Measurements from ENCODE around the gene GABARAP. TPM values are rescaled to one million over a fixed set of nuclear protein-coding genes. Genes with fewer than 3 reads are reported as not detected.

The GABARAP gene
- total and polyA plus RNA-seq, 2 of the 8 experiments (the other 6 are each of a cell fraction or from before 2014, with no cell fraction given), result 252 to 581 TPM

DNA sequence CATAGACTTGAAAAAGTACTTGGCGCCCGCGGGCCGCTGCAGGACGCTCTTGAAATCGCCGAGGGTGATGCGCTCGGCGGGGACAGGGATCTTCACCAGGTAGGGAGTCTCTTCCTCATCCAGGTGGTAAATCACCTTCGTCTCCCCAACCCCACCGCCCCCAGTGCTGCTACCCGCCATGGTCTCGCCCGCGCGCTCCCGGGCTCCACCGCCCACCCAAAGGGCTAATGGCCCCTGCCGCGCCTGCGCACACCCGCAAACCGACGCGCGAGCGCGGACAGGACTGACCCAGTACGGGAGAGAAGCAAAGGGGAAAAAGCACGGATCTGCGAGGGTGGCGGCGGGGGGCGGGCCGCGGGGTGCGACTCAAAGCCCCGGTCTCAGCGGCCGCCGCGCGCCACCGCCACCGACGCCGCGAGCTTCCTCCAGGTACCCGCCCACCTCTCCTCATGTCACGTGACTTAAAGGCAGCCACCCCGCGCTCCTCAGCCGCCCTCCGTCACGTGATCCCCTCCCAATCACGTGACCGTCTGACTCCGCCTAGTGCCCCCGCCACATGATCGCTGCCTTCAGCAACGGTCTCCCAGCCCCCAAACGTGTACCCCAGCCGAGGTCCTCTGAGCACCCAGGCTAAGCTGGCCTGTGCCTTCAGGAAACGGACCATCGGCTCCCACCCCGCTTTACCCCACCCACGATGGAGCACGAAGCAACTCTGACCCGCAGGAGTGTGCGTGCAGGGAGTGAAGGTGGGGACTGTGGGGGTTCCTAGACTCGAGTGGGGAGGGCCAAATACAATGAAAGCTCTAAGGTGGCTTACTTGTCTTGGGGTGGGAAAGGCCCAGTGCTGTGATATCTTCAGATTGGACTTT lies 7.9 kb downstream of the GABARAP start, which contains the start of gene DVL2:
Gene DVL2, minus strand, starts transcription at position 435 of the 869 bp plus-strand sequence. Its CDS starts 255 bp downstream, at position 180.
- peak; percentile 52 for FAIRE-seq
- Histone ChIP-seq H3K4me2 (ENCODE audit: insufficient read depth in 1 of 2, low read depth in 2 of 2, low read length in 2 of 2) (peak within 1 kb of the TSS; percentile 56 to 85), H2AFZ (ENCODE audit: low read length) (no peak within 1 kb of the TSS), H3K4me3 (ENCODE audit: extremely low read depth in 1 of 4, insufficient read depth in 2 of 4, low read depth in 3 of 4, low read length in 4 of 4) (peak within 1 kb of the TSS; percentile 68 to 89 (median 80)), H2BK5ac (ENCODE audit: low read depth, low read length) (peak within 1 kb of the TSS; percentile 87), H2BK15ac (ENCODE audit: low read length) (no peak within 1 kb of the TSS; the same call in 1 of the 2 replicates), H3K79me2 (ENCODE audit: control insufficient read depth in 1 of 2, insufficient read depth in 2 of 2, low read length in 2 of 2) (peaks cover 13 to 68% of the 10 kb centered on the region in 2 experiments), H3K9me3 (ENCODE audit: insufficient read depth in 2 of 2, low read depth in 1 of 2, low read length in 1 of 2) (no peaks in the 10 kb centered on the region), H3K56ac (replicated peaks; ENCODE audit: insufficient read length, low read depth, low read length) (peak within 1 kb of the TSS; percentile 87), H3K23ac (ENCODE audit: insufficient read length) (no peak within 1 kb of the TSS), H3K9ac (replicated peaks in 1 of 4; ENCODE audit: extremely low read depth in 1 of 4, low read depth in 3 of 4, low read length in 3 of 4) (peak within 1 kb of the TSS; percentile 73 to 90 (median 82)), H3K18ac (ENCODE audit: extremely low read depth, low read length) (peak within 1 kb of the TSS; percentile 48), H3K27ac (ENCODE audit: low read depth, low read length) (peak within 1 kb of the TSS; percentile 71), H2AK5ac (ENCODE audit: low read depth, low read length) (peak within 1 kb of the TSS; percentile 26; the same call in 1 of the 2 replicates), H4K5ac (ENCODE audit: insufficient read length, low read depth, low read length) (peak within 1 kb of the TSS; percentile 83), H4K91ac (replicated peaks; ENCODE audit: insufficient read length, low read length) (peak within 1 kb of the TSS; percentile 17), H3K14ac (ENCODE audit: insufficient read length) (no peak within 1 kb of the TSS), H3K36me3 (ENCODE audit: control insufficient read depth in 2 of 4, insufficient read depth in 4 of 4, low read length in 3 of 4) (peaks cover 17 to 32% (median 30%) of the 10 kb centered on the region in 4 experiments; a peak in 7 of 8 replicates), H3K27me3 (replicated peaks in 1 of 4; ENCODE audit: control insufficient read depth in 3 of 4, extremely low read depth in 1 of 4, insufficient read depth in 3 of 4, low read length in 3 of 4) (no peaks in the 10 kb centered on the region), H4K8ac (ENCODE audit: extremely low read depth, insufficient read depth, low read length) (peak within 1 kb of the TSS; percentile 96), H3K79me1 (ENCODE audit: low read depth, low read length) (peaks cover 13% of the 10 kb centered on the region), H2BK20ac (ENCODE audit: low read length) (no peak within 1 kb of the TSS), H2BK12ac (ENCODE audit: low read depth, low read length) (0 out of 2 replicates have a peak within 1 kb of the TSS, but pooled peaks have one; percentile 33), H2BK120ac (replicated peaks; ENCODE audit: low read depth, low read length) (no peak within 1 kb of the TSS), H3K4me1 (replicated peaks in 1 of 4; ENCODE audit: control insufficient read depth in 3 of 4, insufficient read depth in 4 of 4, low read length in 3 of 4) (peaks cover 3 to 14% (median 6%) of the 10 kb centered on the region in 4 experiments; a peak in 6 of 7 replicates), H3K23me2 (ENCODE audit: low read depth, low read length) (no peaks in the 10 kb centered on the region), H3K4ac (replicated peaks; ENCODE audit: insufficient read length, low read depth, low read length) (no peak within 1 kb of the TSS), H4K20me1 (replicated peaks in 1 of 2; ENCODE audit: control insufficient read depth in 1 of 2, insufficient read depth in 2 of 2, low read length in 2 of 2) (peaks cover 17 to 41% of the 10 kb centered on the region in 2 experiments)
- peak in 1 of 2 experiments; percentile 95 for DNase-seq (ENCODE audit: low read depth in 1 of 2, low spot score in 2 of 2)
- ChIA-PET CTCF (ENCODE audit: partially characterized antibody) (interaction anchor here (1.0 to 6.4 kb wide), 4 partner anchors 10 to 219 kb away, joined by 3 to 46 read pairs (median 4); partner anchors contain the start of genes ACADVL and DLG4), POLR2A (ENCODE audit: partially characterized antibody) (interaction anchor here (0.8 to 19.7 kb wide), 20 partner anchors 9 to 452 kb away, joined by 3 to 386 read pairs (median 6); partner anchors contain the start of genes ACADVL, CLDN7, CTDNEP1 and DLG4)
- WGBS, 2 experiments (ENCODE audit: extremely low coverage in 1 of 2, insufficient coverage in 1 of 2, insufficient read length in 1 of 2, insufficient replicate concordance in 2 of 2, low coverage in 1 of 2, low lambda C conversion rate in 2 of 2, missing lambda C conversion rate in 1 of 2), result 5% methylated on average over 46 of the region's 72 CpGs; no CpG with 5 or more reads in 1 of the 2 experiments
- TF ChIP-seq, protein P1, sequence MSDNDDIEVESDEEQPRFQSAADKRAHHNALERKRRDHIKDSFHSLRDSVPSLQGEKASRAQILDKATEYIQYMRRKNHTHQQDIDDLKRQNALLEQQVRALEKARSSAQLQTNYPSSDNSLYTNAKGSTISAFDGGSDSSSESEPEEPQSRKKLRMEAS (IDR thresholded peaks at IDR 0.05), result peak; percentile 93
- peak; percentile 99 for TF ChIP-seq SP4 (IDR thresholded peaks at IDR 0.05; ENCODE audit: low read length)
- peak; percentile 72 for TF ChIP-seq KDM5A (IDR thresholded peaks at IDR 0.05; ENCODE audit: low read length)
- TF ChIP-seq GTF2F1 (IDR thresholded peaks at IDR 0.05; ENCODE audit: borderline replicate concordance, low read depth, low read length), result peak; percentile 92
- TF ChIP-seq, protein P2, sequence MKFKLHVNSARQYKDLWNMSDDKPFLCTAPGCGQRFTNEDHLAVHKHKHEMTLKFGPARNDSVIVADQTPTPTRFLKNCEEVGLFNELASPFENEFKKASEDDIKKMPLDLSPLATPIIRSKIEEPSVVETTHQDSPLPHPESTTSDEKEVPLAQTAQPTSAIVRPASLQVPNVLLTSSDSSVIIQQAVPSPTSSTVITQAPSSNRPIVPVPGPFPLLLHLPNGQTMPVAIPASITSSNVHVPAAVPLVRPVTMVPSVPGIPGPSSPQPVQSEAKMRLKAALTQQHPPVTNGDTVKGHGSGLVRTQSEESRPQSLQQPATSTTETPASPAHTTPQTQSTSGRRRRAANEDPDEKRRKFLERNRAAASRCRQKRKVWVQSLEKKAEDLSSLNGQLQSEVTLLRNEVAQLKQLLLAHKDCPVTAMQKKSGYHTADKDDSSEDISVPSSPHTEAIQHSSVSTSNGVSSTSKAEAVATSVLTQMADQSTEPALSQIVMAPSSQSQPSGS (IDR thresholded peaks at IDR 0.05; ENCODE audit: low read length), result peak; percentile 25; the same call in 1 of the 2 replicates
- no peak; a peak in 1 of 4 replicates for TF ChIP-seq RAD21 (IDR thresholded peaks at IDR 0.05 in 1 of 2, conservative IDR thresholded peaks at IDR 0.05 in 1 of 2; ENCODE audit: low read depth in 2 of 2, low read length in 2 of 2)
- TF ChIP-seq RBBP5 (IDR thresholded peaks at IDR 0.05; ENCODE audit: borderline replicate concordance, low read depth, low read length), result peak; percentile 69; the same call in 1 of the 2 replicates
